H7 (cell line): ENCODE data around the gene OSBPL1A. TPM values are rescaled to one million over a fixed set of nuclear protein-coding genes. Genes with fewer than 3 reads are reported as not detected.
A peak's percentile ranks its signal among the peaks of the same experiment; 100 is the strongest.

Source experiments
- DNase-seq: peaks from one replicate; pipeline ENCODE4 v3.0.0; 2012
- H3K27me3 ChIP-seq: 2 replicates; pipeline ENCODE4 v1.6.0; 2011; ENCODE audit warnings: mild to moderate bottlenecking, low read length; ENCODE audit not compliant: control insufficient read depth, insufficient read depth
- H3K36me3 ChIP-seq: replicated peaks from 2 replicates; pipeline ENCODE4 v1.5.1; 2011; ENCODE audit warnings: low read length; ENCODE audit not compliant: control insufficient read depth, insufficient read depth
- H3K4me3 ChIP-seq: 2 replicates; pipeline ENCODE4 v1.5.1; 2011; ENCODE audit warnings: low read depth, mild to moderate bottlenecking, control low read depth, low read length, moderate library complexity; ENCODE audit not compliant: insufficient read depth
- total RNA-seq: library from RNA; depleted of rRNA; stranded (reverse); fragments of >200 nt; shearing (Covaris generic); gene quantifications from 2 replicates; pipeline ENCODE4 v1.2.3, GENCODE V29; 2014

OSBPL1A gene
- total RNA-seq, 1 experiment from 2014 or later = 48.3 TPM

GRCh38 chr18:24276994-24277393, 120.6 kb downstream of the OSBPL1A start:
- DNase-seq = no peak
- Histone ChIP-seq H3K27me3 (no peaks in the 10 kb centered on the region), H3K4me3 (no peak overlapping the region), H3K36me3 (no peaks in the 10 kb centered on the region)

GRCh38 chr18:24274837-24275236, 122.8 kb downstream of the OSBPL1A start:
- no peak overlapping the region for H3K4me3 ChIP-seq
- DNase-seq = no peak
- no peaks in the 10 kb centered on the region for H3K36me3 ChIP-seq
- no peaks in the 10 kb centered on the region for H3K27me3 ChIP-seq

GRCh38 chr18:24273596-24273995, 124.0 kb downstream of the OSBPL1A start:
- H3K4me3 ChIP-seq = no peak overlapping the region
- H3K27me3 ChIP-seq = no peaks in the 10 kb centered on the region
- no peak for DNase-seq
- no peaks in the 10 kb centered on the region for H3K36me3 ChIP-seq

GRCh38 chr18:24272229-24272525, 125.4 kb downstream of the OSBPL1A start:
- DNase-seq = no peak
- no peaks in the 10 kb centered on the region for H3K36me3 ChIP-seq
- H3K4me3 ChIP-seq = peak overlapping the region; percentile 74
- no peaks in the 10 kb centered on the region for H3K27me3 ChIP-seq

GRCh38 chr18:24271381-24272228, 126.0 kb downstream of the OSBPL1A start:
- no peaks in the 10 kb centered on the region for H3K36me3 ChIP-seq
- DNase-seq = peak; percentile 86
- H3K4me3 ChIP-seq = peak overlapping the region; percentile 74
- no peaks in the 10 kb centered on the region for H3K27me3 ChIP-seq

- peak; percentile 30 for DNase-seq
- H3K36me3 ChIP-seq = no peaks in the 10 kb centered on the region
- peak overlapping the region; percentile 74 for H3K4me3 ChIP-seq
Observed at GRCh38 chr18:24270937-24271380, 126.7 kb downstream of the OSBPL1A start.

GRCh38 chr18:24270358-24270936, 127.2 kb downstream of the OSBPL1A start:
- Histone ChIP-seq H3K4me3 (peak overlapping the region; percentile 74), H3K36me3 (no peaks in the 10 kb centered on the region), H3K27me3 (no peaks in the 10 kb centered on the region)
- DNase-seq = peak; percentile 6

More at GRCh38 chr18:24270937-24271380, 126.7 kb downstream of the OSBPL1A start:
- H3K27me3 ChIP-seq = no peaks in the 10 kb centered on the region

- no peaks in the 10 kb centered on the region for H3K36me3 ChIP-seq
- no peaks in the 10 kb centered on the region for H3K27me3 ChIP-seq
- peak; percentile 10 for DNase-seq
- no peak overlapping the region for H3K4me3 ChIP-seq
Observed at GRCh38 chr18:24268784-24269550, 128.7 kb downstream of the OSBPL1A start.

GRCh38 chr18:24267878-24268277, 129.7 kb downstream of the OSBPL1A start:
- no peaks in the 10 kb centered on the region for H3K36me3 ChIP-seq
- H3K27me3 ChIP-seq = no peaks in the 10 kb centered on the region
- no peak for DNase-seq

GRCh38 chr18:24266131-24266530, 131.5 kb downstream of the OSBPL1A start:
- Histone ChIP-seq H3K36me3 (no peaks in the 10 kb centered on the region), H3K27me3 (no peaks in the 10 kb centered on the region), H3K4me3 (no peak overlapping the region)
- DNase-seq = no peak

More at GRCh38 chr18:24267878-24268277, 129.7 kb downstream of the OSBPL1A start:
- no peak overlapping the region for H3K4me3 ChIP-seq

GRCh38 chr18:24265502-24266064, 132.0 kb downstream of the OSBPL1A start:
- H3K4me3 ChIP-seq = no peak overlapping the region
- no peaks in the 10 kb centered on the region for H3K36me3 ChIP-seq
- H3K27me3 ChIP-seq = no peaks in the 10 kb centered on the region
- DNase-seq = peak; percentile 12

- no peaks in the 10 kb centered on the region for H3K36me3 ChIP-seq
- H3K4me3 ChIP-seq = no peak overlapping the region
- H3K27me3 ChIP-seq = no peaks in the 10 kb centered on the region
- DNase-seq = no peak
Observed at GRCh38 chr18:24263050-24263449, 134.6 kb downstream of the OSBPL1A start.

GRCh38 chr18:24262087-24262486, 135.5 kb downstream of the OSBPL1A start:
- Histone ChIP-seq H3K36me3 (no peaks in the 10 kb centered on the region), H3K4me3 (no peak overlapping the region), H3K27me3 (no peaks in the 10 kb centered on the region)
- no peak for DNase-seq

GRCh38 chr18:24259869-24260641, 137.6 kb downstream of the OSBPL1A start:
- Histone ChIP-seq H3K36me3 (no peaks in the 10 kb centered on the region), H3K27me3 (no peaks in the 10 kb centered on the region), H3K4me3 (no peak overlapping the region)
- DNase-seq = no peak
